Coronary artery (tissue), 2 donors: Measurements from ENCODE around the gene ZNF511.

Experiments used
- DNase-seq: peaks from one replicate; pipeline ENCODE4 v3.0.0-alpha.2; 2017; ENCODE audit warnings: low spot score
- H3K27ac ChIP-seq, 2 donors: fragments of 200-600 bp; sonication (generic); one replicate each; pipeline ENCODE4 v1.5.1; 2016 to 2019
- H3K4me3 ChIP-seq: fragments of 200-600 bp; sonication (generic); 2 replicates; pipeline ENCODE4 v1.5.1; 2016; ENCODE audit warnings: mild to moderate bottlenecking, moderate library complexity
- TF ChIP-seq, protein P1 (sequence below): fragments of 200-600 bp; sonication (generic); IDR thresholded peaks from one replicate; pipeline ENCODE4 v1.5.1; 2019; ENCODE audit warnings: antibody characterized with exemption

ZNF511 gene

GRCh38 chr10:133359554-133359971, 50.8 kb downstream of the ZNF511 start:
- no peak overlapping the region for H3K4me3 ChIP-seq
- DNase-seq = no peak
- TF ChIP-seq, protein P1, sequence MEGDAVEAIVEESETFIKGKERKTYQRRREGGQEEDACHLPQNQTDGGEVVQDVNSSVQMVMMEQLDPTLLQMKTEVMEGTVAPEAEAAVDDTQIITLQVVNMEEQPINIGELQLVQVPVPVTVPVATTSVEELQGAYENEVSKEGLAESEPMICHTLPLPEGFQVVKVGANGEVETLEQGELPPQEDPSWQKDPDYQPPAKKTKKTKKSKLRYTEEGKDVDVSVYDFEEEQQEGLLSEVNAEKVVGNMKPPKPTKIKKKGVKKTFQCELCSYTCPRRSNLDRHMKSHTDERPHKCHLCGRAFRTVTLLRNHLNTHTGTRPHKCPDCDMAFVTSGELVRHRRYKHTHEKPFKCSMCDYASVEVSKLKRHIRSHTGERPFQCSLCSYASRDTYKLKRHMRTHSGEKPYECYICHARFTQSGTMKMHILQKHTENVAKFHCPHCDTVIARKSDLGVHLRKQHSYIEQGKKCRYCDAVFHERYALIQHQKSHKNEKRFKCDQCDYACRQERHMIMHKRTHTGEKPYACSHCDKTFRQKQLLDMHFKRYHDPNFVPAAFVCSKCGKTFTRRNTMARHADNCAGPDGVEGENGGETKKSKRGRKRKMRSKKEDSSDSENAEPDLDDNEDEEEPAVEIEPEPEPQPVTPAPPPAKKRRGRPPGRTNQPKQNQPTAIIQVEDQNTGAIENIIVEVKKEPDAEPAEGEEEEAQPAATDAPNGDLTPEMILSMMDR = no peak
- H3K27ac ChIP-seq = no peak overlapping the region

DNA sequence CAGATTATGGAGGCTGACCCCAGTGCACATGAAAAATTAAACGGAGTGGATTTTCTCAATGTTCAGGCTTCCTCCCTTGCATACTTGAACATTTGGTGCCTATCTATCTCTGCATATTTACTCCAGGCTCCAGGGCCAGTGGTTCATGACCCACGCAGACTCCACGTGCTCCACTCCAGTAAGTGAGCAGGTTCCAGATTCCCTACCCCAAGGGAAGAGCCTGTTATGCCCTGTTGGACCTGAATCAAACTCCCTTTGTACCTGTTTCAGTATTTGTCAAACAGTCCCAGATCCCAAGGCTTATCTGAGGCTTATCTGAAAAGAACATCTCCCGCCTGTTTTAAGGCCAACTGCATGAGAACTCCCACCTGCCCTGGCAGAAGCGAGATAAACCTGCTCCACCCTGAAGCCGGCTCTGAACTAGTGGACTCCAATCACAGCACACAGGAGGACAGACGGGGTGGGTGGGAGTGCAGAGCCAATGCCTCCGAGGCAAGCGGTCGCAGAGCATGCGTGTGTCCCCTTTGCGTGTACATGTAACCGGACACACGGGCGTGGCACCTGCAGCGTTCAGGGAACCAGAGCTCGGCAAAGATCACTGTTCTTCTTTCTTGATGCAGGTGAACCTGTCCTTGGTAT, 51.4 kb downstream of the ZNF511 start:
- TF ChIP-seq, protein P1 = no peak
- Histone ChIP-seq H3K4me3 (no peak overlapping the region), H3K27ac (no peak overlapping the region)
- DNase-seq = no peak

DNA sequence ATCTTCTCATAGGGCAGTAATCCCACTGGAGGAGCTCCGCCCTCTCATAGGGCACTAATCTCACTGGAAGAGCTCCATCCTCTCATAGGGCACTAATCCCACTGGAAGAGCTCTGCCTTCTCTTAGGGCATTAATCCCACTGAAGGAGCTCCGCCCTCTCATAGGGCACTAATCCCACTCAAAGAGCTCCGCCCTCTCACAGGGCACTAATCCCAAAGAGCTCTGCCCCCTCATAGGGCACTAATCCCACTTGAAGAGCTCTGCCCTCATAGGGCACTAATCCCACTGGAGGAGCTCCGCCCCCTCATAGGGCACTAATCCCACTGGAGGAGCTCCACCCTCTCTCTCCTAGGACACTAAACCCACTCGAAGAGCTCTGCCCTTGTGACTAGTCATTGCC, 52.5 kb downstream of the ZNF511 start:
- TF ChIP-seq, protein P1 = no peak
- Histone ChIP-seq H3K4me3 (no peak overlapping the region), H3K27ac (no peak overlapping the region)
- no peak for DNase-seq

DNA sequence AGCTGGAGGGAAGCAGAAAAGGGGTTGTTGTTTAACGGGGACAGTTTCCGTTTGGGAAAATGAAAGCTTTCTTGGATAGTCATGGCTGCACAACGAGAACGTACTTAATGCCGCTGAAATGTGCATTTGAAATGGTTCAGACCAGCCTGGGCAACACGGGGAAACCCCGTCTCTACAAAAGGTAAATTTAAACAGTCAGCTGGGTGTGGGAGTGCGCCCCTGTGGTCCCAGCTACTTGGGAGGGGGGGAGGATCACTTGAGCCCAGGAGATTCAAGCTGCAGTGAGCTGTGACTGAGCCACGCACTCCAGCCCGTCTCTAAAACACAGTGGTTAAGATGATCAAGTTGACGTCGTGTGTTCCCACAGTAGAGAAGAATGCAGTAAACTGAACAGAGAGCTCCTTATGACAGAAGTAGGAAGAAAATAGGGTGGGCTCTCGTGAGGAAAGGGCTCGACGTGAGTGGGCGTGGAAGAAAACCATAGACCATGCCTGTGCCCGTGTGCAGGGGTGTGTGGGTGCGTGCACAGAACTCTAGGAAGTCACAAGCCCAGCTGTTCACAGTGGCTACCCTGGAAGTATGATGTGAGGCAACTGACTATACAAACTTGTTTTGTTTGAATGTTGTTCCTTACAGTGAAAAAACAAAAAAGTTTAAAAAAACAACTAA, 53.2 kb downstream of the ZNF511 start:
- TF ChIP-seq, protein P1 = no peak
- Histone ChIP-seq H3K4me3 (no peak overlapping the region), H3K27ac (no peak overlapping the region)
- DNase-seq = no peak
